ENCODE results near the gene KCNJ18. TPM values are rescaled to one million over a fixed set of nuclear protein-coding genes. Genes with fewer than 3 reads are reported as not detected.

KCNJ18 gene
- not detected in 2 replicates for total RNA-seq

DNA sequence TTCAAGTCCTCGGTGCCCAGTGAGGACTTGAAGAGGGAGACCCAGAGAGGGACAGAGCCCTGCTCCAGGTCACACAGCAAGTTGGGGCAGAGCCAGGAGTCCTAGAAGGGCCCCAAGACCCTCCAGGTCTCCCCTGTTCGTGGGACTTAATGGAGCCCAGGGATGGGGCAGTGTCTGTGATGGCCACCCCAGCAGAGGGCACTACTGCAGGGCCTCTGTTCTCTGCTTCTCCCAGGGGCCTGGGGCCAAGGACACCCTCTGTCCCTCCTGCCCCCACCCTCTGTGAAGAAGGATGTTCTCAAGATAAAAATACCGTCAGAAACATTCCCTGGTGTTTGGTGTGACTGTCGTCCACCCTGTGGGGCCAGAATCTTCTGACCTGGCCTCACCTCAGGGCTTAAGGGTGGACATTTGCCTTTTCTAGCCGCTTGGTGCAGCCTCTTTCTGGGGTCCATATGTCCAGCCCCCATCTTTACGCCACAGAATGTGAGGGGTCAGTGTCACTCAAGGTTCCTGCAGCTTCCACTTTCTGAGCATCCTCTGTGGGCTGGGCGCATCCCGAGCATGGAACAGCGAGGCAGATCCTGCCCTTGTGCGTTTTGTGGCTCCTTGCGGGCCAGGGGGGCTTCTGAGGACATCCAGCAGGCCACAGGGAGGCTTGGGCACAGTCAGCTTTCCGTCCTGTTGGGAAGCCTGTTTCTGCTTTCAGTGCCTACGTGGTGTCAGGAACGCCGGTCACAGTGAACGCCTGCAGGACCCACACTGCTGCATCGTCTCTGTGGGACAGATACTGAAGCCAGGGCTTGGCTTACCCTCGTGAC is at the start of gene KCNJ18:
TSS of gene KCNJ18 (plus strand) at position 641 of the 821 bp plus-strand sequence. CDS start 10,264 bp downstream, outside the sequence.

Data from articular chondrocyte of knee joint (primary cell).